KBM-7 (cell line): ENCODE measurements around the gene AHNAK2.

Experiments used
- DNase-seq: peaks from one replicate; pipeline ENCODE4 v3.0.0-alpha.2; 2015
- in situ Hi-C: fragments of 300-500 bp; cut with MboI; formaldehyde crosslinking; loops from 2 replicates; pipeline ENCODE4 v1.14.3; 2020; ENCODE audit warnings: low sequenced_read_pairs, low pct_unique_long_range_greater_than_20kb, mixed read lengths

Gene AHNAK2

DNA sequence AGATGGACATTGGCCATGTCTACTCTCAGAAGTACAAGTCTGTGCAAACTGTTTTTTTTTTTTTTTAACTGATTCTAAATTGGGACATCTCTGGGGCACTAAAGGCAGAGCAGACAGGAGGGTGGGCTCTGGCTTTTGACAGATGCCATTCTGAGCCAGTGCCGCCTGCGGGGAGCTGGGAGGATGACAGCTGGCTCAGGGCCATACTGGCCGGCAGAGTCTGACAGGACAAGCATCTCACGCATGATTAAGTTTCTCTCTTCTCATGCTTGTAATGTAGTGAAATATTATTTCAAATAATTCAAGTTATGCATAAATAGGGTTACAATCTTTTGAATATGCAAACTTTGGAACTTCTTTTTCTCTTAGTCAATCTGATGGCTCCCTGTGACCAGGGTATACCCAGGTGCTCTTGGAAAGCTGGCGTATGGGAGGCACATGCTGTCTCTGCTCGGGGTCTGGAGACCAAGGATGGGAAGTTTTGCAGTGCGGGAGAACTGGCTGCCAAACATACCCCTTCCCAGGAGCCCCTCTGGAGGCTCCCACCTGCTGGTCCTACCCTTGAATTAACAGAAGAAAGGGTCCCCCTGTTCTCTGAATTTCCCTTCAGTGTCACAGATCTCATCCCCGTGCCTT, 35.1 kb upstream of the AHNAK2 start:
- DNase-seq: no peak
- in situ Hi-C loops: no loop called here

DNA sequence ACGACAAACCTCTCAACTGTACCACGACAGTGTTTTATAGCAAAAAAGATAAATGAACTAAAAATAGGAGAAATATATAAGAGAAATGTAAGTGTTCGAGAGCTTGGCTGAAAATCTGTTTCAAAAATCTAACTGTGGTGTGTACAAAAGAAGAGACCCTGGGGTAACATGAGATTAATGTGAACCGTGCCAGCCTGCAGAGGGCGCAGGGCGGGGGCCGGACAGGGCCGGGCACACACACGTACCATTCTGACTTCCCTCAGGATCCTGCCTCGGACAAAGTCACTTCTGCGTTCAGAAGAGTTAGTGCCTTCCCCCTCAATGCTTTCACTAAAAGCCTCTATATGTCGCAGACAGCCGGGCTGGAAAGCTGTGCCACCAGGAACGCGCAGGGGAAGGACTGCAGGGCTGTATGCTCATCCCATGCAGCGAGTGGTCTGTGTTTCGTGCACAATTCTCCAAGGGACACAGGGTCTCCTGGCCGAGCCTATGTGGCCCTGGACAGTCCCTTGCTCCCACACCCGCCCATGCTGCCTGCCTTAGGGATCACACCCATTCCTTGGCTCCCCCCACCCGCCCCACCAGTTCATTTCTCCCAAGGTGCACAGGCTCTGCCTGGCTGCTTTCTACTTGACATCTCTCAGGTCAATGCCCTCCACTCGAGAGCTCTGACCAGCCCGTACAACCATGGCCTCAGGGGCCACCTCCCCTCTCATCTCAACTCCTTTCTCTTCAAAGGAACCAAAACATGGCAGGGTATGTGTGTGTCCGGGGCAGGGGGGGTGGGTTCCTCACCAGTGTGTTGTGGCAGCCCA, 34.2 kb upstream of the AHNAK2 start:
- DNase-seq: no peak
- in situ Hi-C loops: no loop called here

- DNase-seq: no peak
- in situ Hi-C loops: no loop called here
Measured at GRCh38 chr14:105011312-105011990, 33.3 kb upstream of the AHNAK2 start.

DNA sequence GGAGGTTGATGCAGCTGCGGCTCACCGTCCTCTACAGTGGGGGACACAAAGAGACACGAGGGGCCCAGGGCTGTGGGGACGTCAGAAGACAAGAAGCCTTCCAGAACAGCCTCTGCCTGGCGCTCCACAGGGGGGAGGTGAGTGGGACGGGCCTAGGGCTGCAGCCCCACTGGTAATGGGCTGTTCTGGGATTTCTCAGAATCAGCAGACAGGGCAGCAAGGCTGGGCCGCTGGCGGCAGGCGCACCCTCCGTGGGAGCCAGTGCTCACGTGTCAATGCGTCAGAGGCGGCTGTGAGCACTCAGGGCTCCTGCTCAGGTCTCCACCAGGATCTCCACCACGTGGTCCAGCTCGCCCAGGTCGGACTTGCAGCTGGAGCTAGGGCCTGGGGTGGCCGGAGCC, 32.7 kb upstream of the AHNAK2 start:
- no peak for DNase-seq
- in situ Hi-C loops: no loop called here

GRCh38 chr14:105010106-105010505, 31.9 kb upstream of the AHNAK2 start:
- no peak for DNase-seq
- in situ Hi-C loops: no loop called here

- in situ Hi-C loops: no loop called here
- no peak for DNase-seq
Measured at GRCh38 chr14:105007593-105008264, 29.6 kb upstream of the AHNAK2 start.

DNA sequence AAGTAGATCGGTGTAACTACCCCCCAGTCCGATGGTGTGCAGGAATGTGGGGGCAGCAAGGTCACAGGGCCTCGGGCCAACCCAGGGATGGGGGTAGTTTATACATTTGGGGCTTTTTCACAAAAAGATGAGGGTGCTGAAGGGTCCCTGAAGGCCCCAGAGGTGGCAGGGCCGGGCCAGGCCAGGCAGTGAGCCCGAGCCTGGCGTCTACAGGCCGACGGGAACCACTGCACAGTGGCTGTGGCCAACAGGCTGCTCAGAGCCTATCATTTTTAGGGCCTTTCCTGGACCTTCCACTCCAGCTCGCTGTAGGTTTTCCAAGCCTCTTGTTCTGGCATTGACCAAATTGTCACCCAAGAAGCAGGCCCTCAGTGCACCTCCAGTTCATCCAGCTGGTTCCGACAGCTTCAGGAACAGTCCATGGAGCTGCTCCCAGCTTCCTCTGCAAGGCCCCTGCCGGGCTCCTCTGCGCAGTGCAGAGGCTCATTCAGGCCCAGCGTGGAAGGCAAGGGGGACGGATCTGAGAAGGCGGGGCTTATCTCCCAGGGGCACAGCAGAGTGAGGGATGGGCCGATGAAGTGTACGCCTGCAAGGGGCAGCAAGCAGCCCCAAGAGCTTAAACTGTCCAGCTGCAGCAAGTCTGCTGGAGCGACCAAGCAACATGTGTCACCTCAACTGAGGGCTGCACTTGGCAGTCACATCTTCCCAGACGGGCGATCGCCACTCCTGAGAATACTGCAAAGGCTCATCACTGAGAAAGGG, 28.8 kb upstream of the AHNAK2 start:
- in situ Hi-C loops: no loop called here
- no peak for DNase-seq

DNA sequence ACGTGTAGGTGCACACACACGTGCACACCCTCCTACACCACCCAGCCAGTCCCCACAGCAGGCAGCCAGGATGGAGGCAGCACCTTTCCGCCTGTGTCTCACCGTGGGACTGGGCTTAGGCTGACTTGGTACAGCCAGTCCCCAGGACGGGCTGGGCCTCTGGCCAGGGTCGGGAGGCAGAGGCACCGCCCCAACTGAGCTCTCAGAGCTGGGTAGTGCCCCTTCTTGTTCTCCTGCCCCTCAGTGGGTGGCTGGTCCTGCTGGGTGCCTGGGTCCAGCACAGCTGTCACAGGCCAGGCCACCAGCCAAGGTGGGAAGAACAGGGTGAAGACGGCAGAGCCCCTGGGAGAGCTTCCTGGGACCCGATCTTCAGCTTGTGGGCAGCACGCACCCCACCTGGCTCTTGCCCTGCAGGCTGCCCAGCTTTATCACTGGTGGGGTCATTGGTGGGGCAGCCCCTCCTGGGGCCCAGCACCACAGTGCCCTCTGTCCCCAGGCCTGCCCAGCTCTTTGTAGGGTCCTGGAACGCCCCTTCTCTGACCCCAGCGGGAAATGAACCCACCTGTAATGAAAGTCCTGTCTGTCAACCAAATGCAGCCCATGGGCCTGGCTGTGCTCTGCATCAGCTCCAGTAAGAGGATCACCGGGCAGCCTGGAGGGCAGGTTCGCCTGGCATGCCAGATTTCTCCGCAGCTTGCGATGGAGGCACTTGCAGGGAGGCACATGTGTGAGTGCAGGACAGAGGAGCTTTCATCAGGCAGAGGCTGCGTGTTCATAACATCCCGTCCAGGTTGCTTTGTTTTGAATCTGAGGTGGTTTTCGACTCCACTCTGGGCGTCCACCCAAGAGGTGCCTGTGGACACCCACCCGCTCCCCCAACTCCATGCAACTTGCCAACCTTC, 28.0 kb upstream of the AHNAK2 start:
- no peak for DNase-seq
- in situ Hi-C loops: no loop called here

GRCh38 chr14:105005329-105005928, 27.3 kb upstream of the AHNAK2 start:
- no peak for DNase-seq
- in situ Hi-C loops: no loop called here

- in situ Hi-C loops: no loop called here
- no peak for DNase-seq
Measured at GRCh38 chr14:104999361-104999760, 21.2 kb upstream of the AHNAK2 start.

GRCh38 chr14:104998801-104999200, 20.6 kb upstream of the AHNAK2 start:
- no peak for DNase-seq

DNA sequence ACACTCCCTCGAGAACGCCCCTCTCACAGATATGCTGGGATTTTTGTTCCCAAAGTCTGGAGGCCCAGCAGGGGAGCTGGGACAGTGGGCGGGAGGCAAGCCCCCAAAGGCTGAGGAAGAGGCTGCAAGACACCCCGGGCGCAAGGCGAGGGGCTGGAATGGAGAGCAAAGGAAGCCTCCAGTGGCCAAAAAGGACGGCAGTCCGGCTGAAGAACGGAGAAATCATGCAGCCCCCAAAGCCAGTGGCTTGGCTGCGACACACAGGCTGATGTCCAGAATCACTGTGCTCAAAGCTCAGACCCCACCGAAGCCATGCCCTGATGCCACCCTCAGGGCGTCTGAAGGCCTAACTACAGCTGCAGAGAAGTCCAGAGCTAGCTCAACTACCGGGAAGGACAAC, 18.3 kb upstream of the AHNAK2 start:
- no peak for DNase-seq
- in situ Hi-C loops: no loop called here

More at GRCh38 chr14:104998801-104999200, 20.6 kb upstream of the AHNAK2 start:
- in situ Hi-C loops: no loop called here

GRCh38 chr14:104996032-104996431, 17.9 kb upstream of the AHNAK2 start:
- DNase-seq: no peak
- in situ Hi-C loops: no loop called here

DNA sequence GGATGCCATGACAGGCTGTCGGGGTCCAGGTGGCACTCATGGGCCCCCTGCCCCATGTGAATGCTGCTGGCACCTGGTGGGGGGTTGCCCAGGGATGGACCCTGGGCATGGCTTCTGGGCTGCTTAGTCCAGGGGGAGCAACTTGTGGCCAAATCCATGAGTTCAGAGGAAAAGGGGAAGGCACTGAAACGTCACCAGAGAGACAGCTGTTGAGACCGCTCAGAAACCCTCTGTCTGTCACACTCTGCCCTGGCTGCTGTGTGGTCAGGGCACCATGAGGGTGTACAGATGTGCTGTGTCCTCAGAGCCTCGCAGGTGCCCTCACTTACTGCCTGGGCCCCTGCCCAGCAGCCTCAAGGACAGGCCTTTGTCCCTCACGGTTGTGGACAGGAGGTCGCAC, 16.8 kb upstream of the AHNAK2 start:
- no peak for DNase-seq
- in situ Hi-C loops: no loop called here

GRCh38 chr14:104993808-104994591, 15.8 kb upstream of the AHNAK2 start:
- in situ Hi-C loops: no loop called here

GRCh38 chr14:104993306-104993705, 15.1 kb upstream of the AHNAK2 start:
- in situ Hi-C loops: no loop called here

More at GRCh38 chr14:104993808-104994591, 15.8 kb upstream of the AHNAK2 start:
- no peak for DNase-seq

GRCh38 chr14:104992501-104992900, 14.3 kb upstream of the AHNAK2 start:
- in situ Hi-C loops: no loop called here
- DNase-seq: no peak

More at GRCh38 chr14:104993306-104993705, 15.1 kb upstream of the AHNAK2 start:
- no peak for DNase-seq
